ENCODE results near the gene NAB1.
A peak's percentile ranks its signal among the peaks of the same experiment; 100 is the strongest.

NAB1 gene

GRCh38 chr2:190637903-190638618 is 10.8 kb upstream of the NAB1 start:
- no peak for DNase-seq

DNA sequence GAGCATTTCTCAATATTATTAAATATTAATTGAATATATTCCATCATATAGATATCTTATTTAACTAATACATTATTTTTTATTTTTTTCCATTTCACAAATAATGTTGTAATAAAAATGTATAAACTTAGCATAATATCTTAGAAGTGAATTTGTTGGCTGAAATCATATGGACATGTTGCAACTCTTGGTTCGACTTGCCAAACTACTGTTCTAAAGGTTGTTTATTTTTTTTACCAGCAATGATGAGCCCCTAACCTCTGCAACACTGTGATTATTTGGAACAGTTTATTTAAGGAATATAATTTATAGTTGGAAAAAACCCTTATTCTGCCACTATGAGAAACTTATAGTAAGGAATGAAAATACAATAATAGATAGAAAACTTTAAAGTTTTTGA is 8.8 kb upstream of the NAB1 start:
- DNase-seq = no peak

GRCh38 chr2:190641469-190641868 is 7.4 kb upstream of the NAB1 start:
- DNase-seq = peak; percentile 33

DNA sequence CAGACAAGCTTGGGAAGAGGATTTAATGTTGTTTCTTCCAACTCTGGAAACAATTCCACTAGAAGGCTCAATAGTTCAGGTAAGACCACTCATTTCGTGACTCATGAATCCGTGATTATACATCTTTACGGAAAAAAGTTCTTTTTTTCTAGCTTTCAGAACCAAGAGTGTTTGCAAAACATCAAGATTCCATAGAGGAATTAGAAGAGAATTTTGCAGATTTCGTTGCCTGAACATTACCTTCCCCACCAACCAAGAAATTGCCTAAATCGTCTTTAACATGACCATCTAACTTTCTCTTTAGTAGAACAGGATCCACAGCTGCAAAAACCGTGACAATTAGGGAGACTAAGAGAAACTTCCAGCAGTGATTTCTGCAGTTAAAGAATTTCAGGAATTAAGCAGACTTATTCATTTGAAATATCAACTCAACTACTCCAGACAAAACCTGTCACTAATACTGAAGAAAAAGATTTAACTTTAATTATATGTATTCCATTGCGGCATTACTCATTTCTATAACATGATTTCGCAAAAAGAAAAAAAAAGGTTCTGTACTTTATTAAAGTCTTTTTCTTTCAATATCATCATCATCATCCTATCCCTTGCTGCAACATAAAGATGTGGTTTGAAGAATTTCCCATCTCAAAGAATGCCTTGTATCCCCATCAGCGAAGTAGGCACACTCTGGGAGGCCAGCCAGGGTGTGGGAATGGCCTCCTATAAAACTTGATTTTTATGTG is 1.9 kb upstream of the NAB1 start:
- no peak for DNase-seq

DNA sequence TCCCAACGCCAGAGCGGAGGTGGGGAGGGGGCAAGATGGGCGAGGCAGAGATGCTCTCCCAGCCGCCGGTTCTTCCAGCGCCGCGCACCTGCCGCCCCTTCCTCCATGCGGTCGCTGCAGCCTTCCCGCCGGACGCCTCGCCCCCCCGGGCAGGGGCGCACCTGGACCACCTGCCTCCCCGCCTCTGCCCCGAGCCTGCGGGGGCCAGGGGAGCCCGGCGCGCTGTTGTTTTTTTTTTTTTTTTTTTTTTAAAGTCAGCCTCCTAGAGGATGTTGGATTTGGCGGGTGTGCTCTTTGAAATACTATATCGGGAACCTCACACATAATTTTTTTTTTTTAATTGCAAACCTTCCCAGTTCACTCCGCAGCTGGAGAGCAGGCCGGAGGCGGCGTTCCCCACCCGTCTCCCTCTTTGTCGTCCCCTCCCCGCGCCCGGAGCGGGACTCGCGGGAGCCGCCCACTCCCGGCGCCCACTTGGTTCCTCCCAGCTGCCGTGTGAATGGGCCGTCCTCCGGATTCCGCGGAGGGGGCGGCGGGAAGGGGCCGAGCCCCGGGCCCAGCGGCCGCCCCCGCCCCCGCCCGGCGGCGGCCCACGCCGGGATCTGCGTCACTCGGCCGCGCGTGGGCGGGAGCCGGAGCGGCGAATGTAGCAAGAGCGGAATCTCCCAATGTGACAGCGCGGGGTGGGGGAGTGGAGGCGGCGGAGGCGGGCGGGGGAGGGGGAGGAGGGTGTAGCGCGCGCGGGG is 421 bp upstream of the NAB1 start:
- peak; percentile 62 for DNase-seq

DNA sequence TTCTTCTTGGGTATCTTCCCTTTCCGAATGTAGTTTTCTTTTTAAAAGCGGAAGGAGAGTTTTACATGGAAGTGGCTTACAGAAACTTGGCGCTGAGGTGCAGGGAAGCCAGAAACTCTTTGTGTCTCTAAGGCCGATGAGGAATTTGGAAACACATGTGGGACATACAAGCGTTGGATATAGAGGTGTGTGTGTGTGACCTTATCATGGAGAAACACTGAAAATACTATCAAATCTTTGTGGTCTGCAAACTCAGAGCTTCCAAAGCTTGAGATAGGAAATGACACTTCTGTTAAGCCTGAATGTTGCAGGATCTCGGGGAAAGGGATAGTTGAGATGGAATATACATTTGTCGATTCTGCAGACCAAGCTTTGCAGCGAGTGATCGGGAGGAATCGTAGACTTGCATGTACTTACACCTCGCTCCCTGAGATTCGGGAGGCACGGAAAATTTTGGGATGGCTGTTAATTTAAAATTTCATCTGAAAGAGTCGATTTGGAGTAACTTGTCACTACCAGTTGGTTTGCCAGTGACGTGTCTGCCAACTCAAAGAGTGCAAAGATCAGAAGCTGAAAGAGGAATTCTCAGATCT is 1.0 kb downstream of the NAB1 start:
- no peak for DNase-seq

DNA sequence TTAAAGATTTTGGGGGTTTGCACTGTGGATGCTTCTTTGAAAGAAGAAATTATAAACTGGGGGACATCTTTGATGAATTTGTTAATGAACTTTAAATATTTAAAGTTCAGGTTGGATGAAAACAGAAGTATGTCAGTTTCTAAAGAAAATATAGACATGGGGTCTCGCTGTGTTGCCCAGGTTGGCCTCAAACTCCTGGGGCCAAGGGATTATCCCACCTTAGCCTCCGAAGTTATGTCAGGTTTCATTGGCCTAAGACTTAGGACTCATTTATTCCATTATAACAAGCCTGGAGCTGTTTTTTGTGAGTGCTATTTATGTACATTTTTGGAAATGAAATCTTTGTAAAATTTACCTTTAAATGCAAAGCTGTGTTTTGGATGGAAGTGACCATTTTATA is 2.5 kb downstream of the NAB1 start:
- no peak for DNase-seq

DNA sequence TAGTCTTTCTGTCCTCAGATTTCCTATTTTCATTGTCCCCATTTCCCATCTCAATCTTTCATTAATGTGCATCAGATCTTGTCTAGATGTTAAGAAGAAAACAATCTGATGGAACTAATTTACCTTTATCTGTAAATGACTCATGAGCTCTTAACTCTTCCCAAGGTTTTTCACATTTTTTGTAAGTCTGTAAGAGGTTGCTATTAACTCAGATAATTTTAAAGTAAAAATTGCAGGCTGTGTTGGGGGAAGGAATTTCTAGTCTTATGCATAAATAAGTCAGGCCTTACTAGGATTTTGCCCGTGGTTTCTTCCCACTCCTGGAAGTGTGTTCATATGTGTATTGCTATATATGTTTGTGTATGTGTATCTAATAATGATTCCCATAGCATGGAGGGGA is 4.3 kb downstream of the NAB1 start:
- no peak for DNase-seq

GRCh38 chr2:190653931-190654330 is 5.0 kb downstream of the NAB1 start:
- no peak for DNase-seq

DNA sequence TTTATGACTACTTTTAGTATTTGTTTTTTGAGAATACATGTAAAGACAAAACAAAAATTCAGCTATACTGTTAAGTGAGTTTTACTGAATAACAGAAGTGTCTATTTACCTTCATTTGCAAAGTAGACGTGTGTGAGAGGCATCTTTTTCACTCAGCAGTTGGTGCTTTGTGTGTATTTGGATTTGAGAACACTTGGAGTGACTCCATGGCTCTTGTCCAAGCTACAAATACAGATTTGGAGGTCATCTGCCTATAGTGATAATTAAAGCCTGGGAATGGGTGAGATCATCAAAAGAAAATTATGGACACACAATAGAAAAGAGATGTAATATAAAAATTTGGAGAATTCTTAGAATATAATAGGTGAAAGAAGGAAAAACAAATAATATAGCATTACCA is 6.2 kb downstream of the NAB1 start:
- no peak for DNase-seq

- DNase-seq = no peak
Measured at GRCh38 chr2:190655570-190655969, 6.7 kb downstream of the NAB1 start.

DNA sequence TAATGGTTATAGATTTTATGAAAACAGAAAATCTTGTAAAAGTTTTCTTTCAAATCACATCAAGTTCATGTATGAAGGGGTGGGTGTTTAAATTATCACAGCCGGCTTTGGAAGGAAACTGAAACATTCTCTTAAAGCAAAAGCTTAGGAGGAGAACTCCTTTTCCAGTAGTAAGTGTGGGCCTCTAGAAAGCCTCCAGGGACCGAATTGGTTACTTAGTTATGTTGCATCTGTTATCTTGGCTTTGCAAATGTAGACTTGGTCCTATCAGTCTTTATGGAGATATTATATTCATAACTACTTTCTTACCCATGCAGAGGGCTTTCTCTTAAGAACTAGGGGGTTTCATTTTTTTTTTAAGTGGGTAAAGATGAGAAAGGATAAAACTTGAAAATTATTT is 7.4 kb downstream of the NAB1 start:
- DNase-seq = no peak

DNA sequence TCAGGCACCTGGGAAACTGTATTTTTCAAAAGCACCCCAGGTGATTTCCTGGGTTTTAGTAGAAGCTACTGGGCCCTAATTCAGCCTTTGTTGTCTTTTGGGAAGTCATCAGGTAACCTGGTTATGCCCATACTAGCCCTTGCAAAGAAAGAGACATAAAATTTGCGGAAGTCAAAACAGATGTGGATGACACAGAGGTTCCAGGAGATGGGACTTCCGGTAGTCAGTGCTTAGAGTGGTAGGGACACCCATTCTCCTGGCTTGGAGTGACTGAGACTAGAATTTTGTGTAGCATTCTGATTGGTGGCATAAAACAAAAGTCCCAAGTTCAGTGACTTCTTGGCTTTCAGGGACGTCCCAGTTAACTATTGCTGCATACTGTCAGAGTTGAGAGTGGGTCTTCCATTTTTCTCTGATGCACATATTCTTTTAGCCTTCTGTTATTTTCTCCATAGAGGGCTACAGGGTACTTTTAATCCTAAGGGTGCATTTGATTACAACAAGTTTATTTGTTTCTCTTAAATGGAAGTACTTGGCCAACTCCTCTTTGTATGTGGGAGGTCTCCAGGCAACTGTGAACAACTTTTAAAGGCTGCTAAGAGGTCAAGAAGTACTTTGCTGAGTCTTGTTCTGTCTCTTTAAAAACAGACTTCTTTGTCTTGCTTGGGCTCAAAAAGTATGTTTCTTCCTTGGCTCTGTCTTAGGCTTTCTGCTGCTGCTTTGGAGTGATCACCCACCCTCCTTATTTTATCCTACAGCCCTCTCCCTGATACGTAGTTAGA is 8.8 kb downstream of the NAB1 start:
- DNase-seq = no peak

GRCh38 chr2:190659553-190659952 is 10.7 kb downstream of the NAB1 start:
- no peak for DNase-seq

DNA sequence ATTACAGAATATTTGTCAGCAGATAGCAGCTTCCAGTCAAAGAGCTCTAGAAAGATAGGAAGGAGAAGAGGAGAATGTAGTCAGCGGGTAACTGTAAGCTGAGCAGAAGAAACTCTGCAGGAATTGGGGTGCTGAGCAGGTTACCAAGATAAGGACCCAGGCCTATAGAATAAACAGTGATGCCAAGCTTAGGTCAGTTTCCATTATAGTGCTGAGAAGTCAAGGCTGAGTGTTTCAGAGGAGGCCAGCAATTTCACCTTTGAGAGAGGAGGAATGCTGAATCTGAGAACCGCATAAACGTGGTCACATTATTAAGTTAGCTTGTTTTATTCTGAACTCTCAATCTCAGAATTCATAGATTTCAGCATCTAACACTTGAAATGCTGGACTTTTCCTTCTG is 13.9 kb downstream of the NAB1 start:
- no peak for DNase-seq

- DNase-seq = no peak
Measured at GRCh38 chr2:190663348-190663747, 14.5 kb downstream of the NAB1 start.

GRCh38 chr2:190663839-190664238 is 15.0 kb downstream of the NAB1 start:
- DNase-seq = no peak

- DNase-seq = peak; percentile 35
Measured at GRCh38 chr2:190664240-190664639, 15.4 kb downstream of the NAB1 start.

DNA sequence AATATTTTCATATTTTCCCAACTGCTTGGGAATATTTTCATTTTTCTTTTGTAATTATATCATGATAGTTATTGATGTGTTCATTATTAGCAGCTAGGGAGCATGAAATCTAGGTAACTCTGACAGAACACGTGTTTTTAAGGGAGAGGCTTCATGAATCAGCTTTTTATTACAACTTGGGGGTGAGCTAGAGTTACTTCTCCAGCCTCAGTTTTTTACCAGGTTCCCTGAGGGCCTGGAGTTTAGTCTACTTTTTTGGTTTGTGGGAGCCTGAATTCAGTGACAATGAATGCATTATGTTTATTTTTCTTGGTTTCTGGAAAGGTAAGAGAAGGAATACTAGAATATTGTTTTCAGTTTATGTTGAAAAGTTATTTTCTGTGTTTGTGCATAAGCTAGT is 18.0 kb downstream of the NAB1 start:
- no peak for DNase-seq

DNA sequence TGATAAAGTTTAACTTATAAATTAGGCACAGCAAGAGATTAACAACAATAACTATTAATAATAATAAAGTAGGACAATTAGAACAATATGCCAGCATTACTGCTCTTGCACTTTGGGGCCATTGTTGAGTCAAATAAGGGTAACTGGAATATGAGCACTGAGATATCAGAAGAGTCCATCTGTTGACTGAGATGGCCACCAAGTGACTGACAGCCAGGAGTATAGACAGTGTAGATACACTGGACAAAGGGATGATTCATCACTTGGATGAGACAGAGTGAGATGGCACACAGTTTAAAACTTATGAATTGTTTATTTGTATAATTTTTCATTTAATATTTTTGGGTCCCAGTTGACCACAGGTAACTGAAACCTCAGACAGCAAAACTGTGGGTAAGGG is 20.0 kb downstream of the NAB1 start:
- no peak for DNase-seq

GRCh38 chr2:190670182-190670946 is 21.5 kb downstream of the NAB1 start:
- DNase-seq = no peak
